Measurements from ENCODE around the gene FAM81A. TPM values are rescaled to one million over a fixed set of nuclear protein-coding genes. Genes with fewer than 3 reads are reported as not detected.

FAM81A gene
- total RNA-seq, 6 experiments from 2014 or later = 0.18 TPM; not detected in 5

GRCh38 chr15:59536553-59536952 lies 98.6 kb downstream of the FAM81A start:
- intact Hi-C loops (cut with DNase I) = no loop called here
- Histone ChIP-seq H3K4me1 (no peaks in the 10 kb centered on the region), H3K27ac (no peak overlapping the region), H3K36me3 (no peaks in the 10 kb centered on the region), H3K27me3 (no peaks in the 10 kb centered on the region), H3K9me3 (no peaks in the 10 kb centered on the region), H3K4me3 (no peak overlapping the region)
- DNase-seq (peak in 1 of 3 donors; percentile 23), ATAC-seq (no peak)
- no peak for TF ChIP-seq POLR2A (IDR thresholded peaks at IDR 0.05)
- TF ChIP-seq, protein P1, sequence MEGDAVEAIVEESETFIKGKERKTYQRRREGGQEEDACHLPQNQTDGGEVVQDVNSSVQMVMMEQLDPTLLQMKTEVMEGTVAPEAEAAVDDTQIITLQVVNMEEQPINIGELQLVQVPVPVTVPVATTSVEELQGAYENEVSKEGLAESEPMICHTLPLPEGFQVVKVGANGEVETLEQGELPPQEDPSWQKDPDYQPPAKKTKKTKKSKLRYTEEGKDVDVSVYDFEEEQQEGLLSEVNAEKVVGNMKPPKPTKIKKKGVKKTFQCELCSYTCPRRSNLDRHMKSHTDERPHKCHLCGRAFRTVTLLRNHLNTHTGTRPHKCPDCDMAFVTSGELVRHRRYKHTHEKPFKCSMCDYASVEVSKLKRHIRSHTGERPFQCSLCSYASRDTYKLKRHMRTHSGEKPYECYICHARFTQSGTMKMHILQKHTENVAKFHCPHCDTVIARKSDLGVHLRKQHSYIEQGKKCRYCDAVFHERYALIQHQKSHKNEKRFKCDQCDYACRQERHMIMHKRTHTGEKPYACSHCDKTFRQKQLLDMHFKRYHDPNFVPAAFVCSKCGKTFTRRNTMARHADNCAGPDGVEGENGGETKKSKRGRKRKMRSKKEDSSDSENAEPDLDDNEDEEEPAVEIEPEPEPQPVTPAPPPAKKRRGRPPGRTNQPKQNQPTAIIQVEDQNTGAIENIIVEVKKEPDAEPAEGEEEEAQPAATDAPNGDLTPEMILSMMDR (IDR thresholded peaks at IDR 0.05) = no peak
- 97% methylated on average over 6 of the region's 6 CpGs for WGBS (ENCODE audit: insufficient coverage, low coverage, low lambda C conversion rate, missing lambda C conversion rate)

GRCh38 chr15:59537403-59537802 lies 99.4 kb downstream of the FAM81A start:
- Histone ChIP-seq H3K9me3 (no peaks in the 10 kb centered on the region), H3K27ac (no peak overlapping the region), H3K36me3 (no peaks in the 10 kb centered on the region), H3K27me3 (no peaks in the 10 kb centered on the region), H3K4me1 (no peaks in the 10 kb centered on the region), H3K4me3 (no peak overlapping the region)
- 74% methylated on average over 2 of the region's 2 CpGs for WGBS (ENCODE audit: insufficient coverage, low coverage, low lambda C conversion rate, missing lambda C conversion rate)
- ATAC-seq = no peak
- DNase-seq = no peak
- no peak for TF ChIP-seq POLR2A (IDR thresholded peaks at IDR 0.05)
- TF ChIP-seq, protein P1 (IDR thresholded peaks at IDR 0.05) = no peak
- intact Hi-C loops (cut with DNase I) = no loop called here

DNA sequence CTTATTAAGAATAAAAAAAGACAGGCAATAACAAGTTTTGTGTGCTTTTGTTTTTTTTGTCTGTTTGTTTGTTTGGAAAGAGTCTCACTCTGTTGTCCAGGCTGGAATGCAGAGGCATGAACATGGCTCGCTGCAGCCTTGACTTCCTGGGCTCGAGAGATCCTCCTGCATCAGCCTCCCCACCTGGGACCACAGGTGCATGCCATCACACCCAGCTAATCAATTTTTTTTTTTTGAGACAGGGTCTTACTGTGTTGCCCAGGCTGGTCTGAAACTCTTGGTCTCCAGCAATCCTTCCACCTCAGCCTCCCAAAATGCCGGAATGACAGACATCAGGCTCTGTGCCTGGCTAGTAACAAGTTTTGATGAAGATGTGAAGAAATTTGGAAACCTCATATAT lies 100.5 kb downstream of the FAM81A start:
- intact Hi-C loops (cut with DNase I) = no loop called here
- H3K9me3 ChIP-seq = no peaks in the 10 kb centered on the region
- H3K4me3 ChIP-seq = no peak overlapping the region
- ATAC-seq (no peak), DNase-seq (peak in 1 of 3 donors; percentile 4)
- no peaks in the 10 kb centered on the region for H3K4me1 ChIP-seq
- no peaks in the 10 kb centered on the region for H3K36me3 ChIP-seq
- no peak overlapping the region for H3K27ac ChIP-seq
- TF ChIP-seq POLR2A (IDR thresholded peaks at IDR 0.05) = no peak
- TF ChIP-seq, protein P1 (IDR thresholded peaks at IDR 0.05) = no peak
- 82% methylated on average over 3 of the region's 3 CpGs for whole genome bisulfite sequencing (ENCODE audit: insufficient coverage, low coverage, low lambda C conversion rate, missing lambda C conversion rate)
- no peaks in the 10 kb centered on the region for H3K27me3 ChIP-seq

GRCh38 chr15:59539799-59540198 lies 101.8 kb downstream of the FAM81A start:
- Histone ChIP-seq H3K4me1 (no peaks in the 10 kb centered on the region), H3K27ac (no peak overlapping the region), H3K4me3 (no peak overlapping the region), H3K27me3 (no peaks in the 10 kb centered on the region), H3K9me3 (no peaks in the 10 kb centered on the region), H3K36me3 (no peaks in the 10 kb centered on the region)
- WGBS (ENCODE audit: insufficient coverage, low coverage, low lambda C conversion rate, missing lambda C conversion rate) = 0% methylated on average over 1 of the region's 3 CpGs
- ATAC-seq (no peak), DNase-seq (peak in 1 of 3 donors; percentile 6)
- TF ChIP-seq POLR2A (IDR thresholded peaks at IDR 0.05) = no peak
- TF ChIP-seq, protein P1 (IDR thresholded peaks at IDR 0.05) = no peak
- intact Hi-C loops (cut with DNase I) = no loop called here

DNA sequence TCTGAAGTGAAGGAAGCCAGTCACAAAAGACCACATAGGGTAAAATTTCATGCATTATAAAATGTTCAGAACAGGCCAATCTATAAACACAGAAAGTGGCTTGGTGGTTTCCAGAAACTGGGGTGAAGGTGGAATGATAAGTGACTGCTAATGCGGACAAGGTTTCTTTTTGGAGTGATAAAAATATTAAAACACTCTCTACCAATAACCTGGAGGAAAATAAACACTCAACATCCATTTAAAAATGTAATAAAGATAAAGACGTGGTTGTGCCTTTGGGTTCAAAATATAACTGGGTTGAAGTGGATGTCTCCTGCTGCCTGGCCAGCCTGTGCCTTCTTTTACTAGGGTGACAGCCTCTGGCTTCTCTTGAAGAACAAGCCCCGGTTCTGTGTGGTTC lies 102.7 kb downstream of the FAM81A start:
- no peaks in the 10 kb centered on the region for H3K36me3 ChIP-seq
- ATAC-seq (no peak), DNase-seq (no peak)
- TF ChIP-seq, protein P1 (IDR thresholded peaks at IDR 0.05) = no peak
- TF ChIP-seq POLR2A (IDR thresholded peaks at IDR 0.05) = no peak
- no peaks in the 10 kb centered on the region for H3K9me3 ChIP-seq
- H3K27ac ChIP-seq = no peak overlapping the region
- H3K4me1 ChIP-seq = no peaks in the 10 kb centered on the region
- no peak overlapping the region for H3K4me3 ChIP-seq
- intact Hi-C loops (cut with DNase I) = no loop called here
- no peaks in the 10 kb centered on the region for H3K27me3 ChIP-seq
- 68% methylated on average over 3 of the region's 3 CpGs for whole genome bisulfite sequencing (ENCODE audit: insufficient coverage, low coverage, low lambda C conversion rate, missing lambda C conversion rate)
